ENCODE measurements around the gene NFYC. TPM values are rescaled to one million over a fixed set of nuclear protein-coding genes. Genes with fewer than 3 reads are reported as not detected.

Gene NFYC
- total RNA-seq, result 19.6 and 24.0 TPM in 2 replicates

DNA sequence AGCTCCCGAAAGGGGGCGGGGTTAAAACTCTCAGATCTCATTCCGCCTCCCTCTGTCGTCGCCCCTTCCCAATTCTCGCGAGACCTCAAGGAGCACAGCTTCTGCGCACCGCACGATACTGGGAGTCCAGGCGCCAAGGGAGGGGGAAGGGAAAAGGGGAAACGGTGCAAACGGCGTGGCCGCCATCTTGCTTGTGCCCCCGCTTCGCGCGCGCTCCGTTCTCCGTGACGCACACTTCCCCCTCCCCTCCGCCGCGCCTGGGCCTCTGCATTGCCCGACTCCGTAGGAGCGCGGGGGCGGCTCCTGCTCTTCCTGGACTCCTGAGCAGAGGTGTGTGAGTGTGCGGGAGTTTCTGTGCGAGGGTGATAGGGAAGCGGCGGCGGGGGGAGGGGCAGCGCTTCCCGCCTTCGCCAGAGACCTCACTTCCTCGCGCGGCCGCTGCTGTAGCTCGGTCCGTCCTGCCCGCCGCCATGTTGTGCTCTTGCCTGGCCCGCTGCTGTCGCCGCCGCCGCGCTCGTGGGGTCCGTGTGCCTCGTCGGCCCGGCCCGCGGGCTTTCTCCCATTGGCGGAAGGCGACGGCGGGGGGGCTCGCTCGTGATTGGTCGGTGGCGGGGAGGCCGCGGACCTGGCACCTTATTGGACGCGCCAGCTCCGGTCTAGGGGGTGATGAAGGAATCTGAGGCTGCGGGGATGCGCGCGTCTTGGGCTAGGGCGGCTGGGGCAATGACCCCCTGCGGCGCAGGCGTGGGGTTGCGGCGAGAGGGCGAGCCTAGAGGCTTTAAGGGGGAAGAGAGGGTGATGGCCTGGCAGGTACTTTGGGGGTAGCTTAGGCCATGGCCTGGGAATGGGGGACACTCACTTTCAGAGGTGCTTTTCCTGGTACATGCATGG is at the start of gene NFYC:
Gene NFYC (plus strand): TSS at position 167 of the 891 bp plus-strand sequence. CDS start 47,140 bp downstream, outside the sequence.

DNA sequence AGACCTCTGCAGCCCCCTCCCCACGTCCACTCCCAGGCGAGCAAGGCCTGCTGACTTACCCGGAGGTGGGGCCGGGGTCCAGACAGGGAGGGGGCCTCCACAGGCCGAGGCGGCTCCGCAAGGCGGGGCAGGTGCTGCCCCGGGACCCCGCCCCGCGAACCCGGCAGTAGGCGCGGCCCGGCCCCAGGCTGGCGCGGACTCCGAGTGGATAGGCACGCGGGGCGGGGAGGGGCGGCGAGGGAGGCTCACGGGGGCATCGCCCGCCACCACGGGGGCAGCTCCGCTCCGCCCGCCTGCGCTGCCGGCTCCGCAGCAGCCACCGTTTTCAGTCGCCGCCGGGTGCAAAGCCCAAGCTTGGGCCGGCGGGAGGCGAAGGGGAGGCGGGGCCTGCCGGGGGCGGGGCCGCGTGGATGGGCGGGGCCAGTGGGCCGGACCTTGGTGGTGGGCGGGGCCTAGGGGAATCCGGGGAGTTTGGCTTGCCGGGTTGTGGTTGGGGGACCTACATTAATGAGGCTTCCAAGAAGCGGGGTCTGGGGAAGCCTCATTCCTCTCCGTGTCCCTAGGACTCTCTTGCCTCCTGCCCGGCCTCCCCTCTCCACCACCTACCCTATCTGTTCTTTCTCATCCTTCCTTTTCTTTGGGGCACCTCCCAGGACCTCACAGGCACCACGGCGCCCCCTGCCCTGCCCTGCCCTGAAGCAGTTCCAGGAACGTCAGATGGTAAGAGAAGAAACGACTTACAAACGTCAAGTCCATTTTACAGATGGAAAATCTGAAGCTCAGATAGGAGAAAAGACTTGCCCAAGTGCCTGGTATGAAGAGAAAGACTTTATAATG is 26.0 kb upstream of the NFYC start, which contains the start of gene RIMS3:
Gene RIMS3 (minus strand): TSS at position 348 of the 837 bp plus-strand sequence. CDS start 23,757 bp downstream, outside the sequence.

DNA sequence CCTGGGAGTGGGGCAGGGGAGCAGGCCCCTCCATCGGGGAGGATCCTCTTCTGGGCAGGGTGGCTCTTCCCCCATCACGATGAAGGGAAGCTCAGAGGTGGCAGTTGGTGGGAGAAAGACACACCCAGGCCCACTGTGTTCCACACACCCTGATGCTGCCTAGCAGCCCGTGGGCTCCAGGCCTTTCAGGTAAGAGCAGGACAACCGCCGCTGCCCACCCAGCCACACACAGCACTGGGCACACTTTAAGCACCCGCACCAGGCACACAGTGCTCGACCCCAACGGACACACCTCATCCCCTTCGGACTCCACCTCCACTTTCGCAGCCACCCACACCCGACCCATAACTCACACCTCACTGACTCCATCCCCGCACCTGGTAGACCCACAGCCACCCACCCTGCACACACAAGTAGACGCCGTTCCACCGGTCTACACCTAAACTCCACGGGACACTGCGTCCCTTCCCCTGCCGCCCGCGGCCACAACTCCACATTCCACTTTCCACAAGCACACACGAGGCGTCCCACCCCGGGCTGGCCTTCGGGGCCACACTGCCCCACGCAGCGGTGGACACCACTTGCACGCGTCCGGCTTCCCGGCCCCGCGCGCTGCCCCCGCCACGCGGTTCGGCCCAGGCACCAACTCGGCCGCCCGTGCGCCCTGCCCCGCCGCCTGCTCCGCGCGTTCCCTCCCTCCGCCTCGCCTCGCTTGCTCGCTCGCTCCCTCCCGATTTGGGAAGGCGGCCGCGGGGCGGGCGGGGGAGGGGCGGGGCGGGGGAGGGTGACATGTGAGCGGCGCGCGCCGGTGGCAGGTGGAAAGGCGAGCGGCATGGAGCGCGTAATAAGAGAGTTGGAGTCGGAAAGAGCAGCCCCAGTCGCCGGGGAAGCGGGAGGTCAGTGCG is 91.7 kb downstream of the NFYC start, which contains the start of gene KCNQ4:
Gene KCNQ4 (plus strand): TSS at position 787 of the 905 bp plus-strand sequence. CDS start 307 bp downstream, outside the sequence.

Small RNA genes lying within 50 kb of the gene (small RNA-seq; reads per million reads assigned to genes)
- gene MIR30C1, result 4.6 reads per million, percentile 92 among the genes with 10 or more reads in this experiment
- 2,302 reads per million, percentile 100 among the genes with 10 or more reads in this experiment for gene MIR30E
- gene RN7SL326P, result not detected

Other genes starting within 250 kb of the NFYC start
- 3.9 and 4.3 TPM in 2 replicates for gene ZFP69B, start 241.2 kb upstream of the NFYC start, total RNA-seq
- 2.0 and 2.2 TPM in 2 replicates for gene ZFP69, start 214.4 kb upstream of the NFYC start, total RNA-seq
- gene EXO5, start 182.9 kb upstream of the NFYC start, total RNA-seq, result 8.2 and 9.5 TPM in 2 replicates
- 3.6 and 4.1 TPM in 2 replicates for gene ZNF684, start 160.1 kb upstream of the NFYC start, total RNA-seq
- under 0.01 and 0.19 TPM in 2 replicates for gene RIMS3, start 26.0 kb upstream of the NFYC start, total RNA-seq
- not detected in 2 replicates for gene KCNQ4, start 92.1 kb downstream of the NFYC start, total RNA-seq
- 3.2 and 10.5 TPM in 2 replicates for gene CITED4, start 170.7 kb downstream of the NFYC start, total RNA-seq

All from vein endothelial cell (primary cell).